IPS-15b (cell line): Measurements from ENCODE around the gene NUDT17.
A peak's percentile ranks its signal among the peaks of the same experiment; 100 is the strongest.

ENCODE experiments used
- H3K27me3 ChIP-seq: one replicate; pipeline ENCODE4 v1.6.1; 2013; ENCODE audit warnings: low read length; ENCODE audit not compliant: control insufficient read depth, insufficient read depth
- H3K36me3 ChIP-seq: one replicate; pipeline ENCODE4 v1.6.1; 2013; ENCODE audit warnings: low read length; ENCODE audit not compliant: control insufficient read depth, insufficient read depth
- H3K4me1 ChIP-seq: one replicate; pipeline ENCODE4 v1.6.1; 2013; ENCODE audit warnings: mild to moderate bottlenecking, low read length; ENCODE audit not compliant: control insufficient read depth, insufficient read depth
- H3K4me3 ChIP-seq: one replicate; pipeline ENCODE4 v1.5.1; 2013; ENCODE audit warnings: low read depth, low read length
- H3K9ac ChIP-seq: one replicate; pipeline ENCODE4 v1.6.1; 2013; ENCODE audit warnings: low read depth, mild to moderate bottlenecking, low read length
- H3K9me3 ChIP-seq: one replicate; pipeline ENCODE4 v1.6.1; 2013; ENCODE audit warnings: mild to moderate bottlenecking, low read length; ENCODE audit not compliant: control insufficient read depth, insufficient read depth

Gene NUDT17

DNA sequence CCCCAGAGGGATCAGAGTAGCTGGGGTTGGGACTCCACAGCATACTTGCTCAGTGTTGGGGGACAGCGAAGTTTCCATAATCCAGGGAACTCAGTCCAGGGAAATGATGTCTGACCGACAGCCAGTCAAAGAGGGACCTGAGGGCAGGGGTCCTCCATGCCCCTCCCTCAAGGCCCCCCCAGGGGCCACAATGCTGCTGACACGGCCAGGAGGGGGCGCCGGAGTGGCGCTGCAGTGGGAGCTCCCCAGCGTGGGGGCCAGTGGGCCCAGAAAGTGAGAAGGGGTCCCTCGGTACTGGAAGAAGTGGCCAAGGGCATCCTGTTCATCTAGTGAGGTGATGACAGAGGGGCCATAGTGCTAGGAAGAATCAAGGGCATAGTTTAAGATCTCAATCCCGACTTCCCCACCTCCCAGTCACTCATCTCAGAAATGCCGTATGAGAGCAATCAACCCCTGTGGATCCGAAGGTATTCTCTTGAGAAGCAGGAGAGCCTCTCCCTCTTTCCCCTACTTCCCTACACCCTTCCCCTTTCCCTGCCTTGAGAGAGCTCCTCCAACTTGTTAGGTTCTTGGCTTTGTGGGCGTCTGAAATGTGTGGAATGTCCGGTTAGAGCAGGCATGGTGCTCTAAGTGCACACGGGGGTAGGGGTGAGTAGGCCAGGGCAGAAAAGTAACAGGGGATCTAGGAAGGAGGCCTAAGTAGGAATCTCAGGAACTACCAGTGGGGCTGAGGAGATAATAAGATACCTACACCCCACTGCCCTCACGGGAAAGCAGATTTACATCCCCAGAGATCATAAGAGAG is 4.1 kb downstream of the NUDT17 start:
- Histone ChIP-seq H3K4me1 (no peaks in the 10 kb centered on the region), H3K27me3 (no peaks in the 10 kb centered on the region), H3K36me3 (peaks cover 39% of the 10 kb centered on the region), H3K4me3 (no peak overlapping the region), H3K9me3 (no peaks in the 10 kb centered on the region), H3K9ac (no peak overlapping the region)

GRCh38 chr1:145855426-145855948 is 10.1 kb downstream of the NUDT17 start:
- no peak overlapping the region for H3K4me3 ChIP-seq
- peaks cover 3% of the 10 kb centered on the region for H3K4me1 ChIP-seq
- no peaks in the 10 kb centered on the region for H3K9me3 ChIP-seq
- H3K27me3 ChIP-seq: no peaks in the 10 kb centered on the region
- no peak overlapping the region for H3K9ac ChIP-seq
- H3K36me3 ChIP-seq: peaks cover 36% of the 10 kb centered on the region

DNA sequence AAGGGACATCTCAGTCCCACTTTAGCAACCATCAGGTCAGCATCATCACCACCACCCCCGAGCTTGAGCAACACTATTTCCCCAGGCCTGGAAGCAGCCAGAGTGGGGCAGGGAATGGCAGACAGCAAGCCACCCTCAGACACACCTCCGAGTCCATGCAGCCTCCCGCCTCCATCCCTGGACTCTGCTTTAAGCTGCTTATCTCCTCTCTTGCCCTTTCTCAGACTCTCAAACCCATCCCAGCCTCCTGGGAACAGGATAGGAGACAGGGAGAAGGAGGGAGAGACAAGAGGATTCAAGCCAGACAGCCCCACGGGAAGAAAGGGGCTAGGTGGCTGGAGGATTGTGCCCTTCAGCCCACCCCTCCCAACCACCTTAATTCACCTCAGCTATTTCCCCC is 11.7 kb downstream of the NUDT17 start:
- Histone ChIP-seq H3K27me3 (no peaks in the 10 kb centered on the region), H3K9me3 (no peaks in the 10 kb centered on the region), H3K4me3 (no peak overlapping the region), H3K9ac (no peak overlapping the region), H3K4me1 (peaks cover 3% of the 10 kb centered on the region), H3K36me3 (peaks cover 33% of the 10 kb centered on the region)

DNA sequence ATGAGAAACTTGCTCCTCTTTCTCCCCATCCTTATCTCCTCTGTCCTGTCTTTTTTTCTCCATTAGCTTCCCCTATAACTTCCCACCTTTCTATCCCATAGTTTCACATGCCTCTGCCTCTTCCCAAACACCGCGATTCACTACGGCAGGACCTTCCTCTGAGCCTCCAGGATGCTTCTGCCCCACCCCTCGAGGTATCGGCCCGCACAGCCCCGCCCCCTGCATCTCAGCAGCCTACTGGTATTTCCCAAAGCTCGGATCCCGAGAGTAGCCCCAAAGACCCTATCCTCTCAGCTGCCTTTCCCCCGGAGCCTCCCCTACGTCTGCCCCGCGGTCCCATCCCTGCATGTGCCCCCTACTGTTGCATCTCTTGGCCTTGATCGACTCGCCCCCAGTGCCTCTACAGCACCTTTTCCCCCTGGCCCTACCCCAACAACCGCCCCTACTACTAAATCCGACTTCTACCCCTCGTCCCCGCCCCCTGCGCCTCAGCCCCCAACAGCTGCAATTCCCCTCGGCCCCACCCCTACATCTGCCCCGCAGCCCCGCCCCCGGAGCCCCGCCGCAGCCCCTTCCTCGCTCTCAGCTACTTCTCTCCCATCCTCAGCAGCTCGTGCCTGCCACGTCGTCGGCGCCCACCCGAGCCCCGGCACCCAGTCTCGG is 12.9 kb downstream of the NUDT17 start:
- peak overlapping the region; percentile 99 for H3K4me3 ChIP-seq
- peak overlapping the region; percentile 70 for H3K9ac ChIP-seq
- H3K4me1 ChIP-seq: peaks cover 3% of the 10 kb centered on the region
- no peaks in the 10 kb centered on the region for H3K27me3 ChIP-seq
- peaks cover 27% of the 10 kb centered on the region for H3K36me3 ChIP-seq
- H3K9me3 ChIP-seq: no peaks in the 10 kb centered on the region

GRCh38 chr1:145858901-145859490 is 13.6 kb downstream of the NUDT17 start, which contains the start of gene PIAS3:
TSS of gene PIAS3 (minus strand) at chr1:145859081. CDS start at chr1:145858990, 91 bp downstream.
- Histone ChIP-seq H3K36me3 (peaks cover 21% of the 10 kb centered on the region), H3K4me3 (peak within 1 kb of the TSS; percentile 99), H3K9ac (peak within 1 kb of the TSS; percentile 73), H3K9me3 (no peaks in the 10 kb centered on the region), H3K27me3 (no peaks in the 10 kb centered on the region), H3K4me1 (peaks cover 3% of the 10 kb centered on the region)

DNA sequence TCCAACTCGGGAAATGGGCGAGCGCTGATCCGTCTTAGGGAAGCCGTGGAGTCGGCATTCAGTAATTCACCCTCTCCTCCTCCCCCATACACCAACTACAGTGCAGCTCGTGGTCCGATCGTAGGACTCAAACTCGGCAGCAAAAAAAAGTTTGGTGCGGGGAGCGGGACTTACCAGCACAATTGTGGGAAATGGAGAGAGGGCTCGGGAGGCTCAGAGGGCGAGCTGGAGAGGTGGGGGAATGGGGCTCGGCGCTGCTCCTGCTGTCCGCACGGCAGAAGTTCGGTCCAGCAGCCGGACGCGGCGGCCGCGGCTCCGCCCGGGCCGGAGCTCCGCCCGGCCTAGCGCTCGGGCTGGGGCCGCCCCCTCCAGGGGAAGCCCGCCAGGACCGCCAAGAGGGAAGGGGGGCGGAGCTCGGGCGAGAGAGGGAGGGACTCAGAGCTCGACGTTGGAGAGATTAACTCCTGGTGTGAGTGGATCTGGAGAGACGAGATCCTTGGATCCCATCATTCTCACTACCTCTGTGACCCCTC is 14.1 kb downstream of the NUDT17 start:
- H3K9me3 ChIP-seq: no peaks in the 10 kb centered on the region
- H3K4me1 ChIP-seq: peaks cover 3% of the 10 kb centered on the region
- H3K9ac ChIP-seq: peak overlapping the region; percentile 73
- H3K27me3 ChIP-seq: no peaks in the 10 kb centered on the region
- H3K4me3 ChIP-seq: peak overlapping the region; percentile 99
- H3K36me3 ChIP-seq: peaks cover 16% of the 10 kb centered on the region

- Histone ChIP-seq H3K36me3 (no peaks in the 10 kb centered on the region), H3K9me3 (no peaks in the 10 kb centered on the region), H3K27me3 (no peaks in the 10 kb centered on the region), H3K4me3 (no peak overlapping the region), H3K4me1 (peaks cover 5% of the 10 kb centered on the region), H3K9ac (no peak overlapping the region)
Measured at GRCh38 chr1:145863282-145864018, 18.0 kb downstream of the NUDT17 start.

DNA sequence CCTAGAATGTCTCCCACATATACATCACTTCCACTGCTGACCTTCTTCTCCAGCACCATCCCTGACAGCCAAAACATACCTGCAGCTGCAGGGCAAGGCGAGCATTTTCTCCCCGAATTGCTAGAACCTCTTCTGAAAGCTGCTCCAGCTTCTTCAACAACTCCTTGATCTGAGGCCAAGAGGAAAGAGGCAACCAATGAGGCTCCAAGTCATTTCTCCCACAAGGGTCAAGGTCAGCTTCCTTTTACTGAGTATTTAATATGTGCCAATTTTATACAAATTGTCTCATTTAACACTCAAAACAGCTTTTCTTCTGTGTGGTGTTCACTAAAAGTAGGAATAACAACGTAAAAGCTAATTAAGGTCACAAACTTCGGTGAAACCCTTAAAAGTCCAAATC is 22.8 kb downstream of the NUDT17 start:
- H3K4me3 ChIP-seq: no peak overlapping the region
- H3K9ac ChIP-seq: no peak overlapping the region
- H3K27me3 ChIP-seq: peaks cover 13% of the 10 kb centered on the region
- no peaks in the 10 kb centered on the region for H3K36me3 ChIP-seq
- no peaks in the 10 kb centered on the region for H3K9me3 ChIP-seq
- H3K4me1 ChIP-seq: peaks cover 11% of the 10 kb centered on the region

- H3K27me3 ChIP-seq: peaks cover 39% of the 10 kb centered on the region
- peak overlapping the region; percentile 81 for H3K9ac ChIP-seq
- no peaks in the 10 kb centered on the region for H3K36me3 ChIP-seq
- H3K9me3 ChIP-seq: no peaks in the 10 kb centered on the region
- H3K4me1 ChIP-seq: peaks cover 12% of the 10 kb centered on the region
- H3K4me3 ChIP-seq: peak overlapping the region; percentile 51
Measured at GRCh38 chr1:145871994-145872924, 26.8 kb downstream of the NUDT17 start.

- Histone ChIP-seq H3K4me1 (peaks cover 13% of the 10 kb centered on the region), H3K4me3 (no peak overlapping the region), H3K9ac (no peak overlapping the region), H3K9me3 (no peaks in the 10 kb centered on the region), H3K27me3 (peaks cover 39% of the 10 kb centered on the region), H3K36me3 (no peaks in the 10 kb centered on the region)
Measured at GRCh38 chr1:145874646-145875045, 29.2 kb downstream of the NUDT17 start.
